GM21367 (cell line): ENCODE measurements around the gene SV2C.
"Not testable (repeated sequence)": the region's sequence is repeated elsewhere in the genome, so short reads cannot be mapped to it uniquely, and the experiment has no call there.

Experiments
- ATAC-seq: cut with Tn5 transposase; IDR thresholded peaks from one replicate; pipeline ENCODE4 v1.9.1; 2021; ENCODE audit not compliant: unreplicated experiment

SV2C gene

DNA sequence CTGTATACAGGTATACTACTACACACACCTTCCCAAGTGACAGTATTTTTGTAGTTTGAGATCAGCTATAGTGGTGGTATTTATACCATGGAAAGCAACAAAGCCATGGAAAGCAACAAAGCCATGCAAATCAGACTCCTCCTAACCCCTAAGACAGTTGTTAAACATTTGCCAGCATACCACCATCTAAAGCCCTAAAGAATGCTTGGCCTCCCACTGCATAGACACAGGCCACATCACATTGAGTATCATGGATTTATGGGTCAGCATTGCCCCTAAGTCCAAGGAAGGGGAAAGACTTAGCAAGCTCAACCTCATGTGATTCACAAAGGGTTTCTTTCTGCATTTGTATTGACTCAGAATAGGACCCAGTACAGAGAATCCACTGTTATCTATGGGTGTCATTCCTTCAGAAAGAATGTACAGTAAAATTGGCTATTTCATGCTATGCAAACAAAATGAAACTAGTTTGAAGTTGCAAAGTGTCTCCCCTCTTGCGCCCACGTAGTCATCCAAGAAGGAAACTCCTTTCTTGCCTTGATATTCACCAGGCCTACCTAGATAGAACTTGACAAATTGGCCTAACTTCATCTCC lies 249.5 kb downstream of the SV2C start:
- no peak for ATAC-seq

DNA sequence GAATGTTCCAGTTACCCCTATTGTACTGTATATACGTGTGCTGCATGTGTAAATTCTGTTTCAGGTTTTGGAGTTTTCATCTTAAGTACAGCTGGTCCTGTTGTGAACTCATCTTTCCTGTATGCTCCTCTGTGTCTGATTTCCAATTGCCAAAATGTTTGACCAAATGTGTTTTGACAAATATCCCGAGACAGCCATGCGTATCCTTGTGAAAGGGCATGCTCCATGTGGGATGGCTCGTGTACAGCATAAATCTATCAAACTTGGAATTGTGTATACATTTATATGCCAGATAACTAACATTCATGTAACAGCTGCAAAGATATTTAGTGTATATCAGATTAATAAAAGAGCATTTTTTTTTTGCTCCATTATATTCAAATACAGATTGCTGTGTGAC lies 250.4 kb downstream of the SV2C start:
- no peak for ATAC-seq

DNA sequence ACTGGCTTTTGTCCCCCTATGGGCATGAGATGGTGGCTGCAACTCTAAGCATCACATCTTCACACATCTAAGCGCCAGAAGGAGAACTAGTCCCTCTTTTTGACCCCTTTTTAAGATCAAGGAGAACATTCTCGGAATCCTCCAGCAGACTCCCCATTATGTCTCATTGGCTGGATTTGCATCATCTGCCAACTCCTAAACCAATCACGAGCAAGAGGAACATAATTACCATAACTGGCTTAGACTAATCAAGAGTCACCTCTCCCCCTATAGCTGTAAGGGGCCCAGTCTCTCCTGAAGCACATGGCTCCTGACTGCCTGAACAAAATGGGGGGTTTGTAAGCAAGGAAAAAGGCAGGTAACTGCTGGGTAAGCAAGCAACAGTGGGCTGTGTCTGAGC lies 251.4 kb downstream of the SV2C start:
- ATAC-seq, result no peak

DNA sequence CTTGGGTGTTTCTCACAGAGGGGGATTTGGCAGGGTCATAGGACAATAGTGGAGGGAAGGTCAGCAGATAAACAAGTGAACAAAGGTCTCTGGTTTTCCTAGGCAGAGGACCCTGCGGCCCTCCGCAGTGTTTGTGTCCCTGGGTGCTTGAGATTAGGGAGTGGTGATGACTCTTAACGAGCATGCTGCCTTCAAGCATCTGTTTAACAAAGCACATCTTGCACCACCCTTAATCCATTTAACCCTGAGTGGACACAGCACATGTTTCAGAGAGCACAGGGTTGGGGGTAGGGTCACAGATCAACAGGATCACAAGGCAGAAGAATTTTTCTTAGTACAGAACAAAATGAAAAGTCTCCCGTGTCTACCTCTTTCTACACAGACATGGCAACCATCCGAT lies 252.3 kb downstream of the SV2C start:
- not testable (repeated sequence) for ATAC-seq

DNA sequence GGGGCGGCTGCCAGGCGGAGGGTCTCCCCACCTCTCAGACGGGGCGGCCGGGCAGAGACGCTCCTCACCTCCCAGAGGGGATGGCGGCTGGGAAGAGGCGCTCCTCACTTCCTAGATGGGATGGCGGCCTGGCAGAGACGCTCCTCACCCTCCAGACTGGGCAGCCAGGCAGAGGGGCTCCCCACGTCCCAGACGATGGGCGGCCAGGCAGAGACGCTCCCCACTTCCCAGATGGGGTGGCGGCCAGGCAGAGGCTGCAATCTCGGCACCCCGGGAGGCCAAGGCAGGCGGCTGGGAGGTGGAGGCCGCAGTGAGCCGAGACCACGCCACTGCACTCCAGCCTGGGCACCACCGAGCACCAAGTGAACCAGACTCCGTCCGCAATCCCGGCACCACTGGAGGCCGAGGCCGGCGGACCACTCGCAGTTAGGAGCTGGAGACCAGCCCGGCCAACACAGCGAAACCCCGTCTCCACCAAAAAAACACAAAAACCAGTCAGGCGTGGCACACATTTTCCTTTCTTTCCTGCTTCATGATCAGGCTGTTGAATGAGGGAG lies 253.1 kb downstream of the SV2C start:
- ATAC-seq, result not testable (repeated sequence)

DNA sequence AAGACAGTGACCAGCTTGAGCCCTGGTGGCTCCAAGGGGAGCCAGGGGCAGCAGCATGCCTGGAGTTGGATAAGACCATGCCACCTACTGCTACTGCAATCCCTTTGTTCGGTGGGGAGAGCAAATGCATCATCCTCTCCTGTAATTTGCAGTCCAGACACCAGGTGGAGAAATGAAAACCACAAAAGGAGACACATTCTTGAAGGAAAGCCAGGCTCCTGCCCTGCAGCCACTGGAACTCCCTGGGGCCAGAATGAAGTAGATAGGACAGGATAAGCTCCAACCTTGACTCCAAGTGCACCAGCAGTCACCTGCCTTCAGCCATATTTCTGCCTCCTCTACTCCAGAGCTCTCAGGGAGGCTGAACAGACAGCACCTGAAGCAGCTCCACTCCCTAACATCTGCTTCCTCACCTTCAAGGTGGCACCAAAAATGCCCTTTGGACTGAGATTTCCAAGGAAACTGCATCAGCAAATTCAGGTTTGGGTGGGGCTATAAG lies 254.8 kb downstream of the SV2C start:
- no peak for ATAC-seq

DNA sequence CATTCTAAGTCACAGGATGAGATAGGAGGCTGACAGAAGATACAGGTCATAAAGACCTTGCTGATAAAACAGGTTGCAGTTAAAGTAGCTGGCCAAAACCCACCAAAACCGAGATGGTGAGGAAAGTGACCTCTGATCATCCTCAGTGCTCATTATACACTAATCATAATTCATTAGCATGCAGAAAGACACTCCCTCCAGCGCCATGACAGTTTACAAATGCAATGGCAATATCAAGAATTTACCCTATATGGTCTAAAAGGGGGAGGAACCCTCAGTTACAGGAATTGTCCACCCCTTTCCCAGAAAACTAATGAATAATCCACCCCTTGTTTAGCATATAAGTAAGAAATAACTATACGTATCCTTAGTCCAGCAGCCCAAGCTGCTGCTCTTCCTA lies 256.7 kb downstream of the SV2C start:
- ATAC-seq, result no peak

DNA sequence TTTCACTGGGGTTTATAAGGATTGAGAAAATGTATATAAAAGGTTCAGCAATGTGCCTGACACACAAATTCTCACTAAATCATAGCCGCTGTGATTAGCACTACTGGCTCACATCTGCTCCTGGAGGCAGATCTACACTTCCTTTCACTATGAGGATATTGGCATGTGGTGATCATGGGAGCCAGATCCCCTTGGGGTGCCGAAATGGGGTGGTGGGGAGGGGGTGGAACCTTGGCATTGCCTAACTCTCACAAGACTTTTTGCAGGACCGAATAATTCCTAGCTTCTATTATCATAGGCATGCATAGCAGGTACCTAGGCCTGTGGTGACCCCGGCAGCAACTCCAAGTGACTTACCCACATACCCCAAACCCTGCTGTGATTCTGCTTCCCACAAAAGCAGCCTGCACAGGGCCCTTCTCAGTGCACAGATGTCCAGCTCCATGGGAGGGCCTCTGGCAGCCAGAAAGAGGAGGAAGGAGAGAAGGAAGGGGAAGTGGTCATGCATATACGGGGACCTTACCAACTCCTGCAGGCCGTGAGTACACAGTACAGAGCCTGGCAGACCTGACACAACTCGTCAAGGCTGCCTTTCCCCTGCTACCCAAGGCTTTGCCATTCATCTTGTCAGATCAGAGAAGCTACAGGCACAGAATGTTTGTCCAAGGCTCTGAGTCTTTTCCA lies 258.6 kb downstream of the SV2C start:
- ATAC-seq, result no peak

DNA sequence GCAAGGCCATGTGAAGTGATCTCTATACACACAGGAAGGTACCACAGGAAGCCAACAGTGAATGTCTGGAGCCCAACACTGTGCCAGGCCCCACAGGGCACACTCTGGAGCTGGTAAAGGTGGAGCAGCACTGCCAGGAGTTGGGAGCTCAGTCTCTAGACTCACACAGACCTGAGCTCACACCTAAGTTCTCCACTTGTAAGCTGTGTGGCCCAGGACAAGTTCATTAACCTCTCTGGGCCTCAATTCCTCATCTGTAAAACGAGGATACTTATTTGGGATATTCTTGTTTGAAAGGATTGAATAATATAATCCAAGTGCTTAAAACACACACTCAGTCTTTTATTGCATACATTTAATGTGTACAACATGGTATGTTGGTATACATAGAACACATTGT lies 259.3 kb downstream of the SV2C start:
- no peak for ATAC-seq

DNA sequence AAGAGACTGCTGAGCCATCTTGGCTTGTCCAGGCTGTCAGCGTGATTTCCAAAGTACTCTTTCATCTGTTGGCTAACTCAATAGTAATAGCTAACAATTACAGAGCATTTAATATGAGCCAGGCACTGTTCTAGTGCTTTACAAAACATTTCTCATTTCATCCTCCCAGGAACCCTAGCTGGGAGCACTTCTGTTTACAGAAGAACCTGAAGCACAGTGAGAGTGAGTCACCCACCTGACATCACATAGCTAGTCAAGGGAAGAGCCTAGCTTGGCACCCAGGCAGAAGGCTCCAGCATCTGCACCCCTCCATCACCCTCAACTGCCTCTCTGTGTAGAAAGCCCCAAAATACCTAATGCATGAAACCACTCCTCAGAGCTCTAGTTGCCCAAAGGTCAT lies 262.4 kb downstream of the SV2C start:
- no peak for ATAC-seq

DNA sequence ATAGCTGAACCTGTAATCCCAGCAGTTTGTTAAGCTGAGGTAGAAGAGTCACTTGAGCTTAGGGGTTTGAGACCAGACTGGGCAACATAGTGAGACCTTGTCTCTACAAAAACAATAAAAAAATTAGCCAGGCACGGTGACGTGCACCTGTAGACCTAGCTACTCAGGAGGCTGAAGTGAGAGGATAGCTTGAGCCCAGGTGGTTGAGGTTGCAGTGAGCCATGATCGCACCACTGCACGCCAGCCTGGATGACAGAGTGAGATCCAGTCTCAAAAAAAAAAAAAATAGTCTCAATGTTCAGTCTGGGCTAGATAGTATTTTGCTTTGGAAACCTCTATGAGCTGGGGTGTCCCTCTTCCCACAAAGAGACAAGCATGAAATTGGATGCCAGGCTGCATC lies 268.0 kb downstream of the SV2C start:
- ATAC-seq, result peak; percentile 7

DNA sequence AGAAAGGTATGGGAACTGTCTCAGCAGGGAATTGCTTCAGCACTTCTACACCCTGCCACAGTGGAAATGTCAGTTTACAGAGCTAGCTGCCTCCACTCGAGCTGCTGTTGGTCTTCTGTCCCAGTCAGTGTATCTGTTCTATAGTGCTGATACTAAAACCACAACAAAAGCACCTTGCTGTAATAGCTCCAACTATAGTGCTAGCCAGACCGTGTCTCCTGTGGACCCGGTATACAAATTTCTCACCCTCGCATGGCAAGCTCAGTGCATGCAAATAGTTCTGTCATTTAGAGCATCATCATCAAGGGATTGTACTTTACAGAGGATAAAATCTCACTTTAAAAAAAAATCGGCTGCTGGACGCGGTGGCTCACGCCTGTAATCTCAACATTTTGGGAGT lies 268.4 kb downstream of the SV2C start:
- ATAC-seq, result peak; percentile 99

DNA sequence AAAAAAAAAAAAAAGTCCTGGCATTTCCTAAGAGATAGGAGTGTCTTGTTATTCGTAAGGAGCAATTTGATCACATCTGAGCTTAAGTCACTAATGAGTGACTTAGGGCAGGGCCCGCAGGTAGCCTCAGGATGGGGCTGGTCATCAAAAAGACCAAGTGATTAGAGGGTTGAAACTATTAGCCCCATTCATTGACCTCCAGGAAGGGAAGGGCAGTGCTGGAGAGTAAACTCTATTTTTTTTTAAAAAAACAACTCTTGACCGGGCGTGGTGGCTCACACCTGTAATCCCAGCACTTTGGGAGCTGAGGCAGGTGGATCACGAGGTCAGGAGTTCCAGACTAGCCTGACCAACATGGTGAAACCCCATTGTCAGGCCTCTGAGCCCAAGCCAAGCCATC lies 273.7 kb downstream of the SV2C start:
- no peak for ATAC-seq

DNA sequence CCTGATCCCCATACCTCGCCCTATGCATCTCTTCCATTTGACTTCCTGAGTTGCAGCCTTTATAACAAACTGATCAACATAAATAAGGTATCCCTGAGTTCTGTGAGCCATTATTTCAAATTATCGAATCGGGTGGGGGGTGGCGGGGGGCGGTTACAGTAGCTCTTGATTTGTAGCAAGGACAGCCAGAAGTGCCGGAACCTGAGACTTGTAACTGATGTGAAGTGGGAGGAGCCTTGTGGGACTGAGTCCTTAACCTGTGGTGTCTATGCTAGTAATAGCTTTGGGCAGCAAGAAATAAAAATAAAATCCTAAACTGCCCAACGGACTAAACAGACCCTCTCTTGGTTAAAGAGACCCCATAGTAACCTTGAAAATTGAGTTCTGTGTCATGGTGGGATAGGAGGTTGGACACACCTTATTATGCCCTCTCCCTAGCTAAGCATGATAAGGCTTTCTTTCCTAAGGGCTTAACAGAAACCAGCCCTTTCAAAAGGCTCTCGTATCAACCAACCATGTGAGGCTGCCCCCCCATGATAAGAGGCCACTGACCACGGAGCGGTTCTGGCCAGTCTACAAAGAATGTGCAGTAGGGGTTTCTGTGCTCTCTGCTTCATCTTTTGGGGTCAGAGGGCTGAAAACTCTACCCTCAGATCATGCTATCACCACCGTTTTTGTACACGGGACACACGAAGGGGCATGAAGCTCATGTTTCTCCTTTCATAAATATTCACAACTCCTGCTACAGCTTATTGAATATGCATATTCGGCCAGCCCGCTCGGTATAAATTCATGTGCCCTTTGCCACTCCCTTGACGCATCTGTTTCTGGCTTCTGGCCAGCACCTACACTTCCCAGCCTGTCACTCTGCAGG lies 280.4 kb downstream of the SV2C start:
- ATAC-seq, result no peak

DNA sequence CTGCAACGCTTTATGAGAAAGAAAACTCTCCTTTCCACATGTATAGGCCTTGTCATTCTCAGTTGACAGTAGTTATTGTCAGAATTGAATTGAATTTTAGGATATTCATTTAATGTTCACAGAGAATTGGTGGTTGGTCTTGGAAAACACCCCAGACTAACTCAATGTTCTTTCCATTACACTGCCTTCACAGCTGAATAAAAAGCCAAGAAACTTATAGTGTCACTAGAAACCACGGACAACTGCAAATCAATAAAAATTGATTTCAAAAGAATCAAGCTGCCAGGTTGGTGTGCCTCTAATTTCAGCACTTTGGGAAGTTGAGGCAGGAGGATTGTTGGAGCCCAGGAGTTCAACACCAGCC lies 281.0 kb downstream of the SV2C start:
- ATAC-seq, result no peak

DNA sequence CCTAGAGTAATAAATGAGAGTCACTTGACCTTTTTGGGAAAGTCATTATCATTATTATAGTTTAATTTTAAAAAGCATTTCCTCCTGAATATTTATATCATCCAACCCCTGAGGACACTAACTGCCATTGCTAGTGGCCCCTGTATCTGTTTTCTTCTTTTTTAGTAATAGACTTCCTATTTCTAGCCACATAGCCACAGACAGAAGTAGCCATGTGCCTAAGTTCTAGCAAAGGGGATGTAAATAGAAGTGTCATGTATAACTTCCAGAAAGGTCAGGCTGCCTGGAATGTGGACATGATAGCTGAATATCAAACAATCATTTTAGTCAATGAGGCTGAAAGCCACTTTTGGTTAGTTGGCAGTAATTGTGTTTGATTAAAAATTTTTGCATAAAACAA lies 282.4 kb downstream of the SV2C start:
- no peak for ATAC-seq

DNA sequence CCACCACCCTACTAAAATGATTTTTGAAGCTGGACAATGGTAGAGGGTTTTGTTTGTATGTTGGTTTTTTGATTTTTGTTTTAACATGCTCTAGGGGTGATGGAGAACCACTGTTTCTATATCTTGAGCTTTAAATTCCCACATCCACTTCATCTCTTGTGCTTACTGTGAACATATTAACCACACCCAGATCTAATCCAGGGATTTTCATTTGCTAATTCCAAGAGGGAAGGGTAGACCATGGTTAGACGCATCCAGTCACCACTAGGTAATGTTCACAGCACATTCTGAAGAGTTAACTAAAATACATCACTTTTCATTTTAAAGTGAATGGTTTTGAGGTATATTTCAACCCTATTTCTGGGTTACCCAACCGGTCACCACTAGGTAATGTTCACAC lies 283.4 kb downstream of the SV2C start:
- ATAC-seq, result no peak

DNA sequence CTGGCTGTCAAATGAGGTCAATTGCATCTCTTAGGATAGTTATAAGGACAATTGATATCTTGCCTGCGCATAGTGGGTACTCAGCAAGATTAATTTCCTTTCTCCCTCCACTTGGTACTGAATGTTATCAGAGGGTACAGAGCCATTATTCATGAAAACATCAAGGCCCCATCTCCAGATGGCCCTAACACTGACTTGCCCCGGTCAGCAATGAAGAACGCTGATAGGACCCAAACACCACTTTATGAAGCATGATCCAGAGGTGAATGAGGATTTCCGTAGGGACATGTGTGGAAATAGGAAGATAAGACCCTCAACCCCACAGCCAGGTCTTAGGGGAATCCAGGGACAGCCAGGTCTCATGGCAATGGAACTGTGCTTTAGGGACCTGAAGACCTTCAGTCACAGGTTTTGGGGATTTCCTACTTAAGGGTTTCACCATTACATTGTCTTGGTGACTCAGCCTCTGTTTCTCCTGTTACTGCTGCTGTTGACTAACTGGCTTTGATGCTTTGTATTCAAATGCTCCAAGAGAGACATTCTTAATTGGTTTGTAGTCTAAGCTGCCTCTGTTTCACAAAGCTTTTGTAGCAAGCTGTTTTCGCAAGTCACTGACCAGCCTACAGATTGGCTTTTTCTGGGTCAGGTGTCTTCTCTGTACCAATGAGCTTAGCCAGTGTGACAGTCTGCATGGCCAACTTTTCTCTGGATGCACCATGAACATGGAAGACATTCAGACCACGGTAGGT lies 284.6 kb downstream of the SV2C start:
- no peak for ATAC-seq

DNA sequence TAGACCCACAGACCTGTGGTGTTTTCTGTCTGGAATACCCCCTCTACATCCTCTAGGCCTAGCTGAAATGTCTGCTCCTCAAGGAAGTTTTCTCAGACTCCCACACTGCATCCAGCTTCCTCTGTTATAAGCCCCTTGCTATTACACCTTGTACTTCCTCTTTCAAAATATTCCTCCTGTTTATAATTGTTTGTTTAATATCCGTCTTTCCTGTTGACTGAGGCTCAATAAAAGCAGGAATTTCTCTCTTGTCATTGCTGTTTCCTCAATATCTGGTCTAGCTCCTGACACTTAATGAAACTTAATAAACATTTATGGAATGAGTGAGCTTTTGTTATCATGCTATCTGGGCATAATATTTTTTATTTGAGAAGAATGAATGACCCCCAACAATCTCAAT lies 285.8 kb downstream of the SV2C start:
- no peak for ATAC-seq

DNA sequence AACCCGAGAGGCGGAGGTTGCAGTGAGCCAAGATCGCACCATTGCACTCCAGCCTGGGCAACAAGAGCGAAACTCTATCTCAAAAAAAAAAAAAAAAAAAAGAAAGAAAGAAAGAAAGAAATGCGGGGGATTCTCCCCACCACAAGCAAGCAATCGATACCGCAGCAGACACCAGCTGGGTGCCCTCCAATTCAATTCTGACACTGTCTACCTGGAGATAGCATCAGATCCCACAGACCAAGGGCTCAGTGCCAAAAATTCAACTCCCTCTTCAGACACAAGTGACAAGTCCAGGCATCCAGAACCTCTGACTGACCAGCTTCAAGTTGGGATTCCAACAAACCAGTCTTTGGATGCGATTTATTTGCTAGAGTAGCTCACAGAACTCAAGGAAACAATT lies 286.5 kb downstream of the SV2C start:
- ATAC-seq, result not testable (repeated sequence)

DNA sequence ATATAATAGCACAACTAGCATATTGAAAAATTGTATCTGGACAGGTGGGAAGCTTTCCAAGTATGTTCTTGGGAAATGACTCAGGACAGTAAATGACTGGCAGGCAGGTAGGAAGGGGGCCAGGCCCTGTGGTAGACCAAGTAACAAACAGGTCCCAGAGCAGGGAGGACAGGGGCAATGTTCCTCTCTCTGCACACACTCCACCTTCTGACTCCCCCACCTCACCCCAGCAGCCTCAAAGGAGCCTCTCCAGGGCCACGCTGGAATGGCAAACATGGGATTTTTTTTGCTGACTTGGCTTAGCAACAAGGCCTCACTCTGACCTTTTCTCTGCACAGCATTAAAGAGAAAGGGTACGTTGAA lies 288.8 kb downstream of the SV2C start:
- ATAC-seq, result no peak
